ENCODE measurements around the gene PAX6.

Gene PAX6

DNA sequence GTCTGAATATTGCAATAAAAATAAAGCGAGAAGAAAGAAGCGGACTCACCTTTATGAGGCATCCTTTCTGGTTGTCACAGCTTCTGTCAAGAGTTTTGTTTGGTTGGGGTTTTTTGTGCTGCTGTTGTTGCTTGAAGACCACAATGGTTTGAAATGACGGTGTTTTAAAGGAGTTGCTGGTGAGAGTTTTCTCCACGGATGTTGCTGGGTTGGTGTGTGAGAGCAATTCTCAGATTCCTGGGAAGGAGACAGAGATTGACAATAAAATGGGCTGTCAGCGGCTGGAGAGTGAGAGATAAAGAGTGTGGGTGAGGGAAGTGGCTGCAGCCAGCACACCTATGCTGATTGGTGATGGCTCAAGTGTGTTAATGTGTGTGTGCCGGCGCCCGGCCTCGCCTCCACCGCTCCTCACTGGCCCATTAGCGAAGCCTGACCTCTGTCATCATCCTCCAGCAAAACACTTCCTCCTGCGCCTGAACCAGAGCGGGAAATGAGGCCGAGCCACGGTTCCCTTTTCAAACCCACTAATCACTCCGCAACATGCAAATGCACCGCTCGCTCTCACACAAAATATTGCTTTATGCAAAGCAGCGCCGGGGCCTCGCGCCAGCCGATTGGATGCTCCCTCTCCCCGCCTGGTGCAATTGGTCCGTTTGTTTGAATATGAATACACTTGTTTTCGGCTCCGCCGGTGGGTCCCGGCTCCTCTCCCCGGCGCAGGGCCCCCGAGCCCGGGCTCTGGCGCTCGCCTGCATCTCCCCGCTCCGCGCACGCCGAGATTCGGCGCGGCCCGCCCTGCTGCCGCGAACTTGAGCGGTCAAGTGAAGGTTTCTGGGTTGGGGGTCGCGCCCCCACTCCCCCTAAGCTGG is at the start of gene PAX6:
Gene PAX6, minus strand, starts transcription at position 544 of the 869 bp plus-strand sequence. CDS start 4,911 bp downstream, outside the sequence.
- DNase-seq (ENCODE audit: low spot score): peak; percentile 75

DNA sequence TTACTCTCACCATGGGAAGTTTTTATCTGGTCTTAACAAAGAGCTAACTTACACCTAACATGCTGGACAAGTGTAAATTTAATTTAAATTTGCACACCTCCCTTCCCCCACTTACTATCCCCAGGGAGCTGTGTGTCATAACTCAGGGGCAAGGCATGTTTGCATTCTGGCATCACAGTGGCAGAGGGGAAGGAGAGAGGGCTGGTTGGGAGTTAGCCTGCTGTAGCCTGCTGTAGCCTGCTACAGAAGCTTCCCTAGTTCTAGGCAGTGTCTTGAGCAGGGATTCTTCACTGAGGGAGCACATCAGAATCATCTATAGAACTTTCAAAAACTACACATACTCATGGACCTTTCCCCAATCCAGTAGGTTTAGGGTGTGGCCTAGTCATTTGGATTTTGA is 49.3 kb upstream of the PAX6 start:
- DNase-seq (ENCODE audit: low spot score): no peak

DNA sequence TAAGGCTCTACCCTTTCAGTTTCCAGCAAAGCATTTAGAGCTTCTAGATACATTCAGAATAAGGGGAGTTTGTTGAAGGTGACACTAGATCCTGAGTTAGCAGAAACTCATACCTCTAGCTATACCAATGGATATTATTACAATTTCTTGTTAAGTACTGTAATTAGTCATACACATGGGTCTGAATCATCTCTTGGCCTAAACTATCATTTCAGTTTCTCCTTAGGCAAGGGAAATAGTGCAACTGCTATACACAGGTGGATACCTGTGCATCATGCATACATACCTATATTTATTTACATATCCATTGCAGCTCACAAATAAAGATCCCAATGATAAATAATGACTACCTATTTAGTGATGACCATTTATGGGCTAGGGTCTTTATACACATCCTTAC is 45.1 kb upstream of the PAX6 start:
- DNase-seq (ENCODE audit: low spot score): no peak

DNA sequence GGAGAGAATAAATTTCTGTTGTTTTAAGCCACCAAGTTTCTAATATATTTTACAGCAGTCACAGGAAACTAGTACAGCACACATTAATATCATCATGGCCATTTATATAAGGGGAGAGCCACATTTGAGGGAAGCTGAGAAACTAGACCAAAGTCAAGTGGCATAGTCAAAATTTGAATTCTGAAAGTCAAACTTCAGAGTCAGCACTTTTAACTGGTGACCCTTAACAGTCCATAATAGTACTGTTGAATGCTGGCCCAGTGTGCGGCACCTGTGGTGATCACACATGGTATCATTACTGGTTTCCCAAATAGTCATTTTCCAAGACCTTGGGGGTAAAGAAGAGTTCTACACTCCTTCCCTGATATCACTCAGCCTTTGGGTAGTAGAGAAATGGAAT is 44.3 kb upstream of the PAX6 start:
- DNase-seq (ENCODE audit: low spot score): no peak

DNA sequence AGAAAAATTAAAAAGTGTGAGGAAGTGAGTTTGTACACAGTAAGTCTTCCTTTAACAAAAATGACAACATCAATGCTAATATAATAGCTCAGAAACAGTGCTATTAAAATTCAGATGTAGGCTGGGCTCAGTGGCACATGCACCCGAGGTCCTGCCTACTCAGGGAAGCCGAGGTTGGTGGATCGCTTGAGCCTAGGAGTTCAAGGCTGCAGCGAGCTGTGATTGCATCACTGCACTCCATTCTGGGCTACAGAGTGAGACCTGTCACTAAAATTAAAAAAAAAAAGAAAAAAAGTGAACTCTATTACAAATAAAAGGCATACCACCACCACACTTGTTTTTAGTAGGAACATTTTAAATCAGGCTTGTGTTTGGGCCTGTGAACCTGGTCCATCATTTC is 39.2 kb upstream of the PAX6 start:
- no peak for DNase-seq (ENCODE audit: low spot score)

DNA sequence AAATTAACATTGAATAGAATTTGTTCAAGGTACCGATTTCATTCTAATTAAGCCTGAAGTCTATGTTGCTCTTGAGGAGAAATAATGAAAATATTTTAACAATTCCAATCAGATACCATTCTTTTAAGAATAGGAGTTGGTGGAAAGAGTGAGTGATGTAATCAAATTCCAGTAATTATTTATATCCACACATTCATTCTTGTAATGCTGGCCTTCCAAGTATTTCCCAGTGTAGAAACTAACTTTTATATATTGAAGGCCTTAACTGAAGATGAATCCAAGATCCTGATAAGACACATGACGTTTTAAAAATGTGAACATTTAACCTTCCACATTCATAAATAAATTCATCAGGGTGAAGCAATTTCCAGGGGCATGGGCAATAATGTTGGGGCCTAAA is 36.6 kb upstream of the PAX6 start:
- DNase-seq (ENCODE audit: low spot score): no peak

DNA sequence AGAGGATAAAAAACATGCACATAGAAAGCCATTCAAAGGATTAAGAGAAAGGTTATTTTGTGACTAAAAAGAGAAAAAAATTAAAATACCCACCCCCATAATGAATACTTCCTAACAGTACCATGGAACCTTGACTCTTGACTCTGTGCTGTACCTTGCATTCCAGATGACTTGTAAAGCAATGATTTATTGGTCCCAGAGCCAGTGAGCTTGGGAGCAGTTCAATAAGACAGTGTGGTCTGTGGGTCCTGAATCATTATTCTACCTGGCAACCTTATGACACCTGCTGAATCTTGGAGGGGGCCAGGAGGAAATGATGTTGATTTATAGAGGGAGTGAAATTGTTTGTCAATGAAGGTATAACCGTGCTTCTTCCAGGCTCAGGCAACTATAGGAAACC is 34.2 kb upstream of the PAX6 start:
- DNase-seq (ENCODE audit: low spot score): no peak

DNA sequence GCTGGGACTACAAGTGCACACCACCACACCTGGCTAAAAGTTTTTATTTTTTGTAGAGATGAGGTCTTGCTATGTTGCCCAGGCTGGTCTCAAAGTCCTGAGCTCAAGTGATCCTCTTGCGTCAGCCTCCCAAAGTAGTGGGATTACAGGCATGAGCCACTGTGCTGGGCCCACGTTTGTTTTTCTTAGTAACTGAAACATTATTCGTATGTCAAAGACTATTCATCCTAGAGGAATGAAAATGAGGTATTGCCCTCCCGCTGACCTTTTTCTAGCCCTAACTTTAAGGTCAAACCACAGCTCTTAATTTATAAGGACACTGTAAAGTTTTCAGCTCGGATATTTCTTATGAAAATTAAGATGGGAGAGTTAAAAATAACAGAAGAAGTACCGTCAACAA is 33.2 kb upstream of the PAX6 start:
- no peak for DNase-seq (ENCODE audit: low spot score)

DNA sequence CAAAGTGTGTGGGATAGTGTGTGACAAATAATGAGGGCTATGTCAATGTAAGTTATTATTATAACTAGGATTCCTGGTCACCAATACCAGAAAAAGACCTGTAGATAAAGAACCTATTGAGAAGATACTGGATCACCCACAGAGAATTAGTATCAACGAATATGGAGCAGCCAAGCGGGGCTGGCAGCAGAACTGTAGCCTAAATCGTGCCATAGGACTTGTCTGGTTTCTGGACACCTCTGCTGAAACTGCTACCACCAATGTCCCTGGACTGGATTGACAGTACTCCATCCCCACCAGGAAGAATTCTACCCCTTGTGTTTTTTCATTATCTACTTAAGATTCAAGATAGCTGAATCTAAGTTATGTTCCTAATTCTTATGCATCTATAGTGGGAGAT is 30.3 kb upstream of the PAX6 start:
- no peak for DNase-seq (ENCODE audit: low spot score)

DNA sequence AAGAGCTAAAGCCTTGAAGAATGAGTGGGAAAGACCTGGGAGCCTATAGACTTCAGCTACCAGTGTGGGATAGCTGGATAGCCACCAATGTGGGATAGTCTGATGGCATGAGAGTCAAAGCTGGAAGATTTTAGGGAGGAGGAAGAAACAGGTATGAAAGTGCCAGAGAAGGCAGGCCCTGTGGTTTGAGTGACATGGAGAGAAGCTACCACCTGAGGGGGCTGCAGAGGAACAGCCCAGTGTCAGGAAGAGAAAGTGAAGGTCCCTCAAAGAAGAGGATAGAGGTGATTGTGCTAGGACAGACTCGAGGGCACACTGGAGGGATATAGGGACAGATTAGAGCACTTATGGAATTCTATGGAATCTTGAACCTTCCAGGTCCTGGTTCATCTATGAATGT is 23.1 kb upstream of the PAX6 start:
- no peak for DNase-seq (ENCODE audit: low spot score)

DNA sequence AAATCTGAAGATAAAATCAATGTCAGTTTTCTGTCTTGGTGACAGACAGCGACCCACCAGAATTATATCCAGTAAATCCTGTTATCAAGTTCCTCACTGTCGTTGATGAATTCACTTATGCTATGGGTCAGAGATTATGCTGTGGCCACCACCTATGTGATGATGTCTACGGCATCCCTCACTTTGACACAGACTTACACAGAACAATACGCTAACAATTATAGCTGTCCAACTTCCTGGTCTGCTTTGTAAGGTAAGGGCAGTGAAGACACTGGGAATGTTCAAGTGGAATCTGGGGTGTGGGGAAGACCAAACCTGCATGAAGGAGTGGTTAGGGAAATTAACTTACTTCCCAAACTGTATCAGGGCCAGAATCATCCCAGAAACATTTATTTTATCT is 19.3 kb upstream of the PAX6 start:
- no peak for DNase-seq (ENCODE audit: low spot score)

DNA sequence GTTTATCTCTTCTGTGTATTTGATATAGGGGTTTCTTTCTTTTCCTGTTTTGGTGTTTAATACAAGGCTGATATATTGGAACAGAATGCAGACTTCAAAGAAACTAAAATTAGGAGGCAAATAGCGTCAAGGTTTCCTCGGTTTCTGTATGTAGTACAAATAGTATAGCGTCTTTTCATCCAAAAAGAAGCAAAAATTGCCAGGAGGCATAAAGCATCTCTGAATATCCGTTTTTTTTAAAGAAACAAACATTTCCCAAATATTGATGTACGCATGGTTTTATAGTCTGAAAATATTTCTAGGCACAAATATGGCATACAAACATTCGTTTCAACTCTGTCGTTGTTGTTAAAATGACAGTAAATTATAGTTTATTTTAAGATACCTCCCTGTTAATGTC is 17.1 kb upstream of the PAX6 start:
- DNase-seq (ENCODE audit: low spot score): no peak

DNA sequence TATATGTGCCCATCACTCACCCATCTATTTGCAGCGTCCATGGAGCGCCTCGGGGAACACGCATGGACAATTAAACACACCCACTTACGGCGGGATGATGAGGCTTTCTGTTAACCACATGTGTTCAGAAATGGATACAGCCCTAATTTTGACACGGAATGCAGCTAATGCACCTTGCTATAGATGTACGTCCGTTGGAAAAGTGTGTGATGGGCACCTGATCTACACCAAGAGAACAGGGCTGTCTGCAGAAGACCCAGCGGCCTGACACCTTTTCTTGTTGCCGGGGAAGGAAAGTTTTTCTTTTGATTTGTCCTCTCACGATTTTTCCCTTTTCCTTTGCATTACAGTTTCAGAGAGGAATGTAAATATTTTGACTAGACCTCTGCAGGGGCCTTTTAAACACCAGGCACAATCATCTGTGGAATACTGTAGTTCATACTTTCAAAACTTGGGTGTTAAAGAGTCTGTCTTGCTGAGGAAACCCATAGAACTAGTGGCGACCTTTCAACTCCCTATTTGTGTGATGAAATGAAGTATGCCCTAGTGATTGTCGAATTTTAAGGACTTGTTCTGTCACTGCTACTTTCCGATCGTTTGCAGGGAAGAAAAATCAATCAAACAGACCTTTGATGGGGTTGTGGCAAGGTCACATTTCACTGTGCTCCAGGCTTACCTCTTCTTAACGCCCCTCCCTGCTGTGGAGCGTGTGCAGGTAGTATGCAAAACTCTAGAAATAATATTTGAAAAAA is 16.5 kb upstream of the PAX6 start:
- no peak for DNase-seq (ENCODE audit: low spot score)

DNA sequence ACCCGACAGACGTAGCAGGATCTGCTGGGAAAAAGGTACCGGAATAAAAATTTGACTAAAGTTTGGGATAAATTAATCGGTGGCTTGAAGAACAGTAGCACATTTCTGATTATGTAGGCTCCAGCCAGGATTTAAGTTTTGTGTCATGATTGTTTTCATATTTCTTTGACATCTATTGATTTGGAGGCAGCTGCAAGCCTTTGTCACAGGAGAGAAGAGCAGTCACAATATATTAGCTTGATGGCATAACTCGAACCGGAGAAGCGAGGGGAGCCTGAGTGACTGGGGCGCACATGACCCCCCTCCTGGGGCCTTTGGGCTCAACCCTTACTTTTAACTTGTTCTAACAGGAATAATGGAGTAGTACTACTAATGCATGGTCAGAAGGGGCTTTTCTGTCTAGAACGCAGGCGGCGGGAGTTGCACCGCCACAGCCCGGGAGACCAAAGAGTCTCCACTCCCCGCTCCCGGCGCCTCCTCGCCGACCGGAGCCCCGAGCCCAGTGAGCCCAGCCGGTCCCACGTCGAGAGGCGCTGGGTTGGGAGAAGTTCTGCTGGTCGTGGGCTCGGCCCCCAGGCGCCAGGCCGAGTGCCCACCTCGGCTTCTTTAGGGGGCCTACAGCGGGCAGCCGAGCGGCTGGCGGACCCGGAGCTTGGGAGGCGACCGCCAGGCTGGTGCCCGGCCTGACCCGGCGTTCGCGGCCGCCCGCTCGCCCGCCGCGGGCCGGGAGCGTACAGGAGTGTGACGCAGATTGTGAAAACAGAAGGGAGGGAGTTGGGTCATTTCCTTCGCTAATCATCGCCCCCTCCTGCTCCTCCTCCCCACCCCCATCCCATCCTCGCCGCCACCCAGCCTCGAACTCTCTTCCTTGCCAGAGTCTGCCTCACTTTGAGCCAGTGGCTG is 15.7 kb upstream of the PAX6 start:
- DNase-seq (ENCODE audit: low spot score): no peak

DNA sequence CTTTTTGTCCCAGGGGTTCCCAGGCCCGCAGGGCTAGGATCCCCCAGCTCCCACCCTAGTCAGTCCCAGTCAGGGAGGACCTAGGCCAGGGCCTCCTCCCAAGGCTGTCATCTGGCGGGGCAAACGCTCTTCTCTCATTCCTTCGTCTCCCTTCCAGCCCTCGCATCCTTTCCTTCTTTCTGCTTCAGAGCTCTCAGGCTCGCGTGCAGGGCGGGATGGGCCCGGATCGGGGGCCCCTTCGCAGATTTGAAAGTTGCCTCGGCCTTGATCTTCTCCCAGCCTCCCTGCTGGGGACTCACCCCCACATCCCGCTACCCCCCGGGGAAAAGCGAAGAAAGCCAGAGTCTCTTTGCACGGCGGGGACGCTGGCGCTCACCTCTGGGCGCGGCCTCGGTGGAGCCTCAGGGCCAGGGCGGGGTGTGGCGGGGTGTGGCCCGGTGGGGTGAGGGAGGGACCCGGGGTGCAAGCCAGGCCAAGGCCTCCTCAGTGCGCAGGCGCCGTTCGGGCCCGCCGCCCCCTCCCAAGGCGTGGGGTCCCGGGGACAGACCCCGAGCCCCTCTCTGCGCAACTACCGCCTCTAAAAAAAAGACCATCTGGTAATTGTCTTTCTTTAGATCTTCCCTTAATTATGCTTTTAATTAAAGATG is 14.8 kb upstream of the PAX6 start:
- DNase-seq (ENCODE audit: low spot score): no peak

DNA sequence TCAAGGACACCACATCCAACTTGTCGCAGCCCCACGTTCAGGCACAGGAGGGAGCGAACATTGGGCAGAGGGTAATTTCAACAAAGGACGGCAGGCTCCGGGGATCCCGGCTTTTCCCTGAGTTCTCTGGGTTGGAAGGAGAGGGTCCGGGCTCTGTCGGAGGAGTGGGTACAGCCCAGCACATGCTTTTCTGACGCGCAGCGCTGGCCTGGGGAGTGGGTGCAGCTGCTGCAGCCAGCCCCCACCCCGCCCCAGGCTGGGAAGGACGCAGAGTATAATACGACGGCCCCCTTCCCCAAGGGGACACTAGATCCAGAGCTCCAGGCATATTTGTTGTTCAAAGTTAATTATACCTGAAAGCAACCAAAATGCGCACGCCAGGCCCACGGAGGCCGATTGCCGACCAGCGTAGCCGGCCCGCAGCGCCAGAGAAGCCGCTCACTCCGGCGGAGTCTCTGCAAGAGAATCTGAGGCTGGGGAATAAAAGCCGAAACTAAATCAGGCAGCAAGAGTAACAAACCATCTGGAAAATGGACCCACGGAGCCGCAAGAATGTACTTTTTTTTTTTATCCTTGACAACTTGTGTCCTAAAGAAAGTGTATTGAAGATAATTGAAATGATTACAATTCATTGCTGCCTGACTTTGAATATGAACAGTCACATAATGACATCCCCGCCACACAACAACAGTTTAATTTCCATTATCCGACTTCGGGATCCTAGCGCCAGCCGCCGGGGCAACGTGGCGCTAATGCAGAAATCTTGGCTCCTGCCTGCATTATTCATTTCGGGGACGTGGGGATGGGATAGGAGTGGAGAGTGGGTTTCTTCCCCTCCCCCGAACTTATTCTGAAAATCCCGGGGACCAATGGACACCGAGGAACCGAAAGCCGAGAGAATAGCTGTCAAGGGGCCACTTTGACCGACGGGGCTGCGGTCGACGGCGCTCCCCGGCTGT is 14.0 kb upstream of the PAX6 start:
- DNase-seq (ENCODE audit: low spot score): no peak

DNA sequence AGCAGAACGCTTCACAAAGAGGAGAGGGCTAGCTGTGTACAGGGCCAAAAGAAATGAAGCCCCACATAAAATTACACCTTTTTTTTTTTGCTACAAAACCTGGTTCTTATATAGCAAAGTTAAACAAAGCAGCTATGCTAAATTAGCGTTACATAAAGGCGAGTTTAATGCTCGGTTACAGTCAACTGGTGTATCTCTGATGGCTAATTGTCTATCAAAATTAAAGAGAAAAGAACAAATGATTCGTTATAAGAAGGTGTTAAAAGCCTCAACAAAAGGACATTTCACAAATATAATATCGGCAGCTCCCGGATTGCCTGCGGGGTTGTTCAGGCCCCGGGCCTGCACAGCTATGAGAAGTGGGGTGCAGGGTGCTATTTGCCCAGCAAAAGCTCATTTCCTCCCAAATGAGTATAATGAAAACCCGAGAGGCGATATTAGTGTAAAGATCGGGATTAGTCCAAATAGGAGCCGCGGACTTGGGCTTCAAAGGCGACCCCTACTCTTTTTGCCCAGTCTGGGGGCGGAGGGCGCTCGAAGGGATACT is 13.3 kb upstream of the PAX6 start:
- no peak for DNase-seq (ENCODE audit: low spot score)

DNA sequence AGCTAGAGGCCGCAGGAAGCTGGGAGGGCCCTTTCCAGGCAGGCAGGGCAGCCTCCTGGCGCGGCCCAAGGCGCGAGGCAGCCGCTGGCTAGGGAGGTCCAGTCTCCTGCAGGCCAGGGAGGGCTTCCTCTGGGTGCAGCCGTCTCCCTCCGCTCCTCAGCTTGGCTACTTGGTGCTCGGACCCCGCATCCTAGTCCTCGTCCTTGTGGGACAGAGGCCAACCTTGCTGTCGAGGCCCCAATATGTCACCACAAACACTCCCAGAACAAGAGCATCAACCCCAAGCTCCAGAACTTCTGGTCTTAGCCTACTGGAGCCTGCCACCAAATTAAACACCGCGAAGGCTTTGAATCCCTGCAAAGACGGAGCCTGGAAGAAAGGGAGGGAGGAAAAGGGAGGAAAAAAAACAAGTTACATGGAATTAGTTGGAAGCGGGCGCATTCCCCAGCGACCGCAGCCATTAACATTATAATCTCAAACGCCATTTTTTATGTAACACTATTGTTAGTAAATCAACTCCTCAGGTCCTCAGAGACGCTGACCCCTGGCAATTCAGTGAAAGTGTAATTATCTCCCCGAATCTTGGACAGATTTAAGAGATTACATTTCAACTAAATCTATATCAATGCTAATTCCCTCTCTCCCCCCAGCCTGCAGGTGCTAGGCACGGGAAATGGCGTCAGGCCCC is 12.7 kb upstream of the PAX6 start:
- DNase-seq (ENCODE audit: low spot score): no peak

DNA sequence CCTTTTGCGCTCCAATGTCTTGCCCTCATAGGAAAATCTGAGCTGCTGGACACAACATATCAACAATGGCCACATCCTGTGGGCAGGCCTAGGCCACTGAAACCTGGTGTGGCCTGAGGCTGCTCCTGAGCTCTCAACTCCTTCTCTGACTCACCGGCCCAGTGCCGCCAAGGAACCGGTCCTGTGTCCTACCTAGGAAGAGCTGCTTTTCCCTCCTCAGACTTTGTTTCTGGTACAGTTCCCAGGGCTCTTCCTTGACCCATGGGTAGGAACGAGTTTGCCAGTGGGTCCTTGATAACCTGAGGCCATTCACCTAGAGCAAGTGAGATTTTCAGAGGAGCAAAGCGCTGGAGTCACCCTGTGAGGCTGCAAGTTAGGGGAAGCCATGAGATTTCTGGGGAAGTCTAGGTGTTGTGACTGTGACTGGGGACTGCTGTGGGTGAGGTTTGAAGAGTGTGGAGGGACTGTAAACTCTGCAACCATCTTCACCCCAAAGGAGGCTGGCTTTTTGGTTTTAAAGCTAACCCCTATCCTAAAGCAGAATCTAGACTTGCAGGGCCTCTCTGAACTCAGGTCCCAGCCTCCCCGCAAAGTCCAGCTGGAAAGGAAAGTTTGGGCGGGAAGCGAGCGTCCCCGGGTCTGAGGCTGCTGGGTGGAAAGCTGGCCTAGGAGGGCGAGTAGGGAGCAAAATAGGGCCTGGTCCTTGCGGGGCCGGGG is 12.0 kb upstream of the PAX6 start:
- DNase-seq (ENCODE audit: low spot score): no peak
